SK-N-SH (cell line): ENCODE measurements around the gene C22orf42.

Source experiments
- EP300 ChIP-seq, 2 experiments: IDR thresholded peaks; 2 replicates each; pipeline versions ENCODE4 v1.4.0 to v1.6.1; 2012; ENCODE audit warnings: borderline replicate concordance in 1 of 2, low read depth in 1 of 2, low read length in 1 of 2
- FOXM1 ChIP-seq: IDR thresholded peaks from 2 replicates; pipeline ENCODE4 v1.4.0; 2012; ENCODE audit warnings: low read depth, mild to moderate bottlenecking
- JUND ChIP-seq: IDR thresholded peaks from 2 replicates; pipeline ENCODE4 v1.4.0; 2012
- NRF1 ChIP-seq: IDR thresholded peaks from 2 replicates; pipeline ENCODE4 v1.6.1; 2012; ENCODE audit warnings: low read depth, mild to moderate bottlenecking, low read length
- SIN3A ChIP-seq: IDR thresholded peaks from 2 replicates; pipeline ENCODE4 v1.6.1; 2012; ENCODE audit warnings: low read depth, mild to moderate bottlenecking, low read length, moderate library complexity, borderline replicate concordance
- TEAD4 ChIP-seq: IDR thresholded peaks from 2 replicates; pipeline ENCODE4 v1.4.0; 2012; ENCODE audit warnings: mild to moderate bottlenecking, borderline replicate concordance; ENCODE audit not compliant: insufficient read depth
- TF ChIP-seq, protein P1 (sequence below): fragments of 200-600 bp; sonication (generic); IDR thresholded peaks from 2 replicates; pipeline ENCODE4 v1.6.1; 2017; ENCODE audit warnings: antibody characterized with exemption, mild to moderate bottlenecking, moderate library complexity
- TF ChIP-seq, protein P2 (sequence below): IDR thresholded peaks from 2 replicates; pipeline ENCODE4 v1.6.1; 2012; ENCODE audit warnings: mild to moderate bottlenecking, low read depth, low read length, moderate library complexity

- TF ChIP-seq, protein P1, sequence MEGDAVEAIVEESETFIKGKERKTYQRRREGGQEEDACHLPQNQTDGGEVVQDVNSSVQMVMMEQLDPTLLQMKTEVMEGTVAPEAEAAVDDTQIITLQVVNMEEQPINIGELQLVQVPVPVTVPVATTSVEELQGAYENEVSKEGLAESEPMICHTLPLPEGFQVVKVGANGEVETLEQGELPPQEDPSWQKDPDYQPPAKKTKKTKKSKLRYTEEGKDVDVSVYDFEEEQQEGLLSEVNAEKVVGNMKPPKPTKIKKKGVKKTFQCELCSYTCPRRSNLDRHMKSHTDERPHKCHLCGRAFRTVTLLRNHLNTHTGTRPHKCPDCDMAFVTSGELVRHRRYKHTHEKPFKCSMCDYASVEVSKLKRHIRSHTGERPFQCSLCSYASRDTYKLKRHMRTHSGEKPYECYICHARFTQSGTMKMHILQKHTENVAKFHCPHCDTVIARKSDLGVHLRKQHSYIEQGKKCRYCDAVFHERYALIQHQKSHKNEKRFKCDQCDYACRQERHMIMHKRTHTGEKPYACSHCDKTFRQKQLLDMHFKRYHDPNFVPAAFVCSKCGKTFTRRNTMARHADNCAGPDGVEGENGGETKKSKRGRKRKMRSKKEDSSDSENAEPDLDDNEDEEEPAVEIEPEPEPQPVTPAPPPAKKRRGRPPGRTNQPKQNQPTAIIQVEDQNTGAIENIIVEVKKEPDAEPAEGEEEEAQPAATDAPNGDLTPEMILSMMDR, result no peak
- TF ChIP-seq SIN3A (no peak), NRF1 (no peak), JUND (no peak), FOXM1 (no peak), TEAD4 (no peak), EP300 (IDR thresholded peaks at IDR 0.05; ENCODE audit: borderline replicate concordance in 1 of 2, low read depth in 1 of 2, low read length in 1 of 2) (no peak)
- TF ChIP-seq, protein P2, sequence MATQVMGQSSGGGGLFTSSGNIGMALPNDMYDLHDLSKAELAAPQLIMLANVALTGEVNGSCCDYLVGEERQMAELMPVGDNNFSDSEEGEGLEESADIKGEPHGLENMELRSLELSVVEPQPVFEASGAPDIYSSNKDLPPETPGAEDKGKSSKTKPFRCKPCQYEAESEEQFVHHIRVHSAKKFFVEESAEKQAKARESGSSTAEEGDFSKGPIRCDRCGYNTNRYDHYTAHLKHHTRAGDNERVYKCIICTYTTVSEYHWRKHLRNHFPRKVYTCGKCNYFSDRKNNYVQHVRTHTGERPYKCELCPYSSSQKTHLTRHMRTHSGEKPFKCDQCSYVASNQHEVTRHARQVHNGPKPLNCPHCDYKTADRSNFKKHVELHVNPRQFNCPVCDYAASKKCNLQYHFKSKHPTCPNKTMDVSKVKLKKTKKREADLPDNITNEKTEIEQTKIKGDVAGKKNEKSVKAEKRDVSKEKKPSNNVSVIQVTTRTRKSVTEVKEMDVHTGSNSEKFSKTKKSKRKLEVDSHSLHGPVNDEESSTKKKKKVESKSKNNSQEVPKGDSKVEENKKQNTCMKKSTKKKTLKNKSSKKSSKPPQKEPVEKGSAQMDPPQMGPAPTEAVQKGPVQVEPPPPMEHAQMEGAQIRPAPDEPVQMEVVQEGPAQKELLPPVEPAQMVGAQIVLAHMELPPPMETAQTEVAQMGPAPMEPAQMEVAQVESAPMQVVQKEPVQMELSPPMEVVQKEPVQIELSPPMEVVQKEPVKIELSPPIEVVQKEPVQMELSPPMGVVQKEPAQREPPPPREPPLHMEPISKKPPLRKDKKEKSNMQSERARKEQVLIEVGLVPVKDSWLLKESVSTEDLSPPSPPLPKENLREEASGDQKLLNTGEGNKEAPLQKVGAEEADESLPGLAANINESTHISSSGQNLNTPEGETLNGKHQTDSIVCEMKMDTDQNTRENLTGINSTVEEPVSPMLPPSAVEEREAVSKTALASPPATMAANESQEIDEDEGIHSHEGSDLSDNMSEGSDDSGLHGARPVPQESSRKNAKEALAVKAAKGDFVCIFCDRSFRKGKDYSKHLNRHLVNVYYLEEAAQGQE, result no peak
Measured at GRCh38 chr22:32208681-32209080, 49.6 kb upstream of the C22orf42 start.
